ENCODE data around the gene GATAD2A.

- TF ChIP-seq TAF1 (IDR thresholded peaks at IDR 0.05; ENCODE audit: borderline replicate concordance, low read depth, low read length) (no peak), POLR2A (IDR thresholded peaks at IDR 0.05; ENCODE audit: low read depth, low read length) (no peak)
Observed at GRCh38 chr19:19531951-19532805, 126.7 kb downstream of the GATAD2A start.
